HUES48 (cell line): Measurements from ENCODE around the gene YWHAG.
A peak's percentile ranks its signal among the peaks of the same experiment; 100 is the strongest.
"Not testable (repeated sequence)": the region's sequence is repeated elsewhere in the genome, so short reads cannot be mapped to it uniquely, and the experiment has no call there.

Experiments used
- H3K27ac ChIP-seq: one replicate; pipeline ENCODE4 v1.7.0; 2013; ENCODE audit warnings: low read depth, low read length, inconsistent platforms
- H3K27me3 ChIP-seq: 2 replicates; pipeline ENCODE4 v1.6.1; 2013; ENCODE audit warnings: mild to moderate bottlenecking, low read length; ENCODE audit not compliant: control insufficient read depth, insufficient read depth
- H3K36me3 ChIP-seq: 2 replicates; pipeline ENCODE4 v1.6.1; 2013; ENCODE audit warnings: low read length; ENCODE audit not compliant: control insufficient read depth, insufficient read depth
- H3K4me1 ChIP-seq: 2 replicates; pipeline ENCODE4 v1.6.1; 2013; ENCODE audit warnings: mild to moderate bottlenecking, low read length; ENCODE audit not compliant: control insufficient read depth, insufficient read depth
- H3K4me3 ChIP-seq: 2 replicates; pipeline ENCODE4 v1.5.1; 2013; ENCODE audit warnings: mild to moderate bottlenecking, low read depth, low read length
- H3K9ac ChIP-seq: 2 replicates; pipeline ENCODE4 v1.6.1; 2013; ENCODE audit warnings: mild to moderate bottlenecking, low read depth, low read length, moderate library complexity
- H3K9me3 ChIP-seq: 2 replicates; pipeline ENCODE4 v1.6.1; 2013; ENCODE audit warnings: low read length; ENCODE audit not compliant: control insufficient read depth, insufficient read depth

The YWHAG gene

DNA sequence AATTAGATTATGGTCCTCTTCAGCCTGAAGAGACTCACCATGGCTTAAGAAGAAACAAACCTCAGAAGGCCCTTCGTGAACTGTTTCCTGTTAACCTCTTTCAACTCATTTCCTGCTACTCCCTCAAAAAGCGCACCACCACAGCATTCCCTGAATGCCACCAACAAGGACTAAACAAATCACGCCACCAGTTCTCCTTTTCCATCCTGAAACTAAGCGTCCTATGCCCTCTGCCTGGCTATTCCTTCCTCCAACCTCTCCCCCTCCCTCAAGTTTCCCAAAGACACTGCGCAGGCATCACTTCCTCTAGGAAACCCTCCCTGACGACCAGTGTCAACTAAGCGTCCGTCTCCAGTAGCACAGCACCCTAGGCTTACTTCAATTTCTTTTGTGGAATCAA lies 12.0 kb downstream of the YWHAG start:
- Histone ChIP-seq H3K9me3 (no peaks in the 10 kb centered on the region), H3K27me3 (no peaks in the 10 kb centered on the region), H3K36me3 (peaks cover 92% of the 10 kb centered on the region), H3K9ac (no peak overlapping the region), H3K4me1 (no peaks in the 10 kb centered on the region), H3K4me3 (no peak overlapping the region), H3K27ac (no peak overlapping the region)

DNA sequence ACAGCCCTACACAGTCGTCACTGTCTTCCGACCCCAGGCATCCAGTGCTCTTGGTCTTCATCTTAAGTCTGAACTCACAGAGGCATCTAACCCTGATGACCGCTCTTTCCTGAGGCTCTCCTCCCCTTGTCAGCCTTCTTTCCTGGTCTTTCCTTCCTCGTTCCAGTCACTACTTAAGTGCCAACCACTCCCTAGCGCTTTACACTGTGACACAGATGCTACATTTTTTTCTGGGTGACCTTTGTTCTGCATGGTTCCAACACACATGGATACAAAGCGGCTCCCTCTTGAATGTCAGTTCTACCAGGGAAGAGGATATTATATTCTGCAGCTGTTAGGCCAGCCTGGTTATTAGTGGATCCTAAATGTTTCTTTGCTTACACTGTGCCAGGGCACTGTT lies 12.7 kb downstream of the YWHAG start:
- peaks cover 95% of the 10 kb centered on the region for H3K36me3 ChIP-seq
- H3K4me3 ChIP-seq, result no peak overlapping the region
- no peaks in the 10 kb centered on the region for H3K4me1 ChIP-seq
- no peak overlapping the region for H3K27ac ChIP-seq
- H3K27me3 ChIP-seq, result no peaks in the 10 kb centered on the region
- no peaks in the 10 kb centered on the region for H3K9me3 ChIP-seq
- no peak overlapping the region for H3K9ac ChIP-seq

DNA sequence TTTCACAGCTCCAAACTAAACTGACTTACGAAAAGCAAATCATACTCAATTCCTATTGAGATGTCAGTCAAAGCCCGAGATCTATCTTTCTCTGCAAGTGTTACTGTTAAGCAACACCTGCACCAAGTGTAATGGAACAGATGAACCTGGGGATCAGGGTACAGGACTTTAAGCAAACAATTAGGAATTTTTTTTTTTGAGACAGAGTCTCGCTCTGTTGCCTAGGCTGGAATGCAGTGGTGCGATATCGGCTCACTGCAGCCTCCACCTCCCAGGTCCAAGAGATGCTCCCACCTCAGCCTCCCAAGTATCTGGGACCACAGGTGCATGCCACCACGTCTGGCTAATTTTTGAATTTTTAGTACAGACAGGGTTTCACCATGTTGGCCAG lies 14.9 kb downstream of the YWHAG start:
- Histone ChIP-seq H3K27ac (no peak overlapping the region), H3K9ac (no peak overlapping the region), H3K27me3 (no peaks in the 10 kb centered on the region), H3K36me3 (peaks cover 90% of the 10 kb centered on the region), H3K4me3 (no peak overlapping the region), H3K4me1 (no peaks in the 10 kb centered on the region), H3K9me3 (no peaks in the 10 kb centered on the region)

DNA sequence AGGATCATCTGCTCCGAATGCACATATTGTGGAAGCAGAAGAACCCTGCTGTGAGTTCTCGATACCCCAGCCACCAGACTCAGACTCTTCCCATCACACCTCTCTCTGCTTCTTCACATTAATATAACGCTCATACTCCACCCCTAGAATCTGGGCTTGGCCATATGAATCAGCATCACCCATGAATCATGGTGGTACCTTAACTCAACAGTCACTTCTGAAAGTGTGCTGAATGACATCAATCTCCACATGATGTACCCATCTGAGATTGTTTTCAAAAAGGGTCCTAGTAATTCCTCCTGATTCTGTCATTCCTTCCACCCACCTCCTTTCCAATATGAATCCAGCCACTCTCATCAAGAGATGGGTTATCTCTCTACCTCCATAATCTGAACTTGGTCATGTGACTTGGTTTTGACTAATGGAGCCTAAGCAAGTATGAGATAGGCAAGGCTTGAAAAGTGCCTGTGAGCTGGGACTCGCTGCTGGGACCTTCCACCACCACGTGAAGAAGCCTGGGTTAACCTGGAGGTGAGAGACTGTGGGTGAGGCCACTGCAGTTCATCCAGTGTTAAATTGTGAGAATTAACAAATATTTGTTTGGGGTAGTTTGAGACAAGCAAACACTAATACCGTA lies 15.4 kb downstream of the YWHAG start:
- no peak overlapping the region for H3K27ac ChIP-seq
- no peaks in the 10 kb centered on the region for H3K4me1 ChIP-seq
- no peaks in the 10 kb centered on the region for H3K9me3 ChIP-seq
- H3K9ac ChIP-seq, result no peak overlapping the region
- H3K27me3 ChIP-seq, result no peaks in the 10 kb centered on the region
- H3K36me3 ChIP-seq, result peaks cover 90% of the 10 kb centered on the region
- no peak overlapping the region for H3K4me3 ChIP-seq

GRCh38 chr7:76342222-76342621 lies 16.6 kb downstream of the YWHAG start:
- H3K36me3 ChIP-seq, result peaks cover 83% of the 10 kb centered on the region
- H3K4me3 ChIP-seq, result no peak overlapping the region
- no peak overlapping the region for H3K27ac ChIP-seq
- no peaks in the 10 kb centered on the region for H3K9me3 ChIP-seq
- H3K9ac ChIP-seq, result no peak overlapping the region
- H3K27me3 ChIP-seq, result no peaks in the 10 kb centered on the region
- no peaks in the 10 kb centered on the region for H3K4me1 ChIP-seq

GRCh38 chr7:76340617-76341131 lies 18.1 kb downstream of the YWHAG start:
- no peak overlapping the region for H3K27ac ChIP-seq
- no peaks in the 10 kb centered on the region for H3K27me3 ChIP-seq
- H3K4me3 ChIP-seq, result no peak overlapping the region
- peaks cover 77% of the 10 kb centered on the region for H3K36me3 ChIP-seq
- no peaks in the 10 kb centered on the region for H3K9me3 ChIP-seq
- H3K4me1 ChIP-seq, result no peaks in the 10 kb centered on the region
- H3K9ac ChIP-seq, result no peak overlapping the region

DNA sequence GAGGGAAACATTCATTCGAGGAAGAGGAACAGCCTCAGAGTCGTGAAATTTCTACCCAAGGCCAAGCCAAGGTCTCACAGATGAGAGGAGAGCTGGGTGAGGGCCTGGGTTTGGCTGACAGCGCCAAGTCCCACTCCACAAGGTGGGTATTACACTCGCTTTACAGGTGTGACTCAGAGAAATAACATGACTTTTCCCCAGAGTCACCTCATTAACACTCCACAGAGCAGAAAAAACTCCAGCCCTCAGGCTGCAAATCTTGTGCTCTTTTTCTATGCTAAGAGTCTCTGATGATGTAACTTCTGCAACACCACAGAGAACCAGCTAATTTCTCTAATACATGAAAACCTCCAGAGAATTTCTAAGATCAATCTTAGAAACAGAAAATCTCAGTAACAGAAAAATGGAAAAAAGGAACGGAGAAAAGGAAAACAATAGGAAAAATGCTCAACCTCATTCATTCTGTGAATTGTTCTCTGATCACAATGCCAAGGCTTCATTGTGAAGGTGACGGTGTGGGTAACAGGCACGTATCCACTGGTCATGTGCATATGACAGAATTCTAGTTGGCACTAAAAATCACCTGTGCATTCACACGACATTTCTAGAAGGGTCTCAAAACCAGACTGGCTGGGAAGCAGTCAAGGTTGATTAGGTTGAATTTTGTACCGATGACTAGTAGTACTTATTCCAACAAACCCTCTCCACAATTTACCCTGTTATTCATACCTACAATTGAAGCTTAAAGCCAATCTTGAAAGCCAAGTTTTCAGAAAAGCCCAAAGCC lies 20.3 kb downstream of the YWHAG start:
- no peak overlapping the region for H3K9ac ChIP-seq
- no peaks in the 10 kb centered on the region for H3K9me3 ChIP-seq
- no peaks in the 10 kb centered on the region for H3K27me3 ChIP-seq
- H3K4me1 ChIP-seq, result no peaks in the 10 kb centered on the region
- H3K4me3 ChIP-seq, result no peak overlapping the region
- peak overlapping the region; percentile 1 for H3K27ac ChIP-seq
- peaks cover 71% of the 10 kb centered on the region for H3K36me3 ChIP-seq

GRCh38 chr7:76337147-76337546 lies 21.6 kb downstream of the YWHAG start:
- H3K4me1 ChIP-seq, result no peaks in the 10 kb centered on the region
- H3K9ac ChIP-seq, result no peak overlapping the region
- H3K27me3 ChIP-seq, result no peaks in the 10 kb centered on the region
- no peak overlapping the region for H3K27ac ChIP-seq
- H3K4me3 ChIP-seq, result no peak overlapping the region
- peaks cover 62% of the 10 kb centered on the region for H3K36me3 ChIP-seq
- H3K9me3 ChIP-seq, result no peaks in the 10 kb centered on the region

- H3K36me3 ChIP-seq, result peaks cover 63% of the 10 kb centered on the region
- no peaks in the 10 kb centered on the region for H3K4me1 ChIP-seq
- H3K9me3 ChIP-seq, result no peaks in the 10 kb centered on the region
- no peak overlapping the region for H3K9ac ChIP-seq
- H3K27me3 ChIP-seq, result no peaks in the 10 kb centered on the region
- no peak overlapping the region for H3K4me3 ChIP-seq
- H3K27ac ChIP-seq, result no peak overlapping the region
Measured at GRCh38 chr7:76336094-76336493, 22.7 kb downstream of the YWHAG start.

- H3K27me3 ChIP-seq, H3K4me1 ChIP-seq, H3K9me3 ChIP-seq, H3K27ac ChIP-seq, H3K9ac ChIP-seq, H3K4me3 ChIP-seq: not testable (repeated sequence)
- peaks cover 64% of the 10 kb centered on the region for H3K36me3 ChIP-seq
Measured at GRCh38 chr7:76335417-76335816, 23.4 kb downstream of the YWHAG start.

- Histone ChIP-seq H3K27me3 (no peaks in the 10 kb centered on the region), H3K27ac (no peak overlapping the region), H3K9me3 (no peaks in the 10 kb centered on the region), H3K9ac (no peak overlapping the region), H3K4me1 (no peaks in the 10 kb centered on the region), H3K36me3 (peaks cover 65% of the 10 kb centered on the region), H3K4me3 (no peak overlapping the region)
Measured at GRCh38 chr7:76334320-76334967, 24.3 kb downstream of the YWHAG start.
